ENCODE measurements around the gene RSAD2.
A peak's percentile ranks its signal among the peaks of the same experiment; 100 is the strongest.

Gene RSAD2

DNA sequence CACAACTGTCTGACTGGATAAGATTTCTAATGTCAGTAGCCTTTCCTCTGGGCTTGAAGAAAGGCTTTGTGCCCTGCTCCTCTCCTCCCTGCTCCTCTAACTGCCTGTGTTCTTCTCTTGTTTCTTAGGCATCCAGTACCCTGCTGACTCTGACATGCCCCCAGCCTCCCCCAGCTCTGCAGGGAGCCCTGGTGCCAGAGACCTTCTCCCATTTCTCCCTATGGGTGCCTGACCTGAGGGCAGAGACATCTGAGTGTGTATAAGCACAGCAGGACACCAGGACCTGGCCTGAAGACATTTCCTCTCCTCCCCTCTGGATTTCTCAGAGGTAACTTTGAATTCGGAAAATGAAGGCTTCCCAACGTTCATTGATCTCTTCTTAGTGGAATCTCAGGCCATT lies 63.2 kb downstream of the RSAD2 start:
- H3K27ac ChIP-seq (ENCODE audit: low read length, poor library complexity, severe bottlenecking), result no peak overlapping the region

DNA sequence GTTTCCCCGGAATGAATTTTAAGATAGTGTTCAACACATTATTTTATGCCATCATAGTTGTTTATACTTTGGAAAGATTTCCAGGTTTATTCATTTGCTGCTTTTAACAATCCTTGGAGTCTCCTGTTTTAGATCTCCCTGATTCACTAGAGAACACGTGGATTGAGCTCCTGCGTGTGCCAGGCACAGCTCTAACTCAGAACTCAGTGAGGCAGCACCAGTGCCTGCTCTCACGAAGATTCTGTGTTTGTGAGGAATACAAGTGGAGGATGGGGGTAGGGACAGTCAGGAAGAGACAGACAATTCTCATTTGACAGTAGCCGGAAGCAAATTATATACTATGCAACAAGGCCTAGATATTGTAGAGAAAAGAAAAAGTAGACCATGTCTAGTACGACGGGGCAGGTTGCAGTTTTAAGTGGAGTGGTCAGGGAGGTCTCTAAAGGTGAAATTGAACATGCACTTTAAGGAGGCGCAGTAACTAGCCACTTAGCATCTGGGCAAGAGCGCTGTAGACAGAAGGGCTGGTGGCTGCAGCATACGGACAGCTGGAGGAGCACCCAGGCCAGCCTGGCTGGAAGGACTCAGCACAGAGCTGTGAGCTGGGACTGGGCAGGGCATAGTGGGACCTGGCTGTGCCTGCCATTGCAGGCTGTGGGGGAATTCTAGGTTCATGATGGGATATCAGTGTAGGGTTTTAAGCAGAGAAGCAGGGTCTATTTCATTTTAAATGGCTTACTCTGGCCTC lies 63.9 kb downstream of the RSAD2 start:
- H3K23ac ChIP-seq (ENCODE audit: low read length in 2 of 2), result no peak overlapping the region
- no peak overlapping the region for H3K4me3 ChIP-seq (ENCODE audit: insufficient read depth in 1 of 2, low read depth in 1 of 2, low read length in 2 of 2)
- no peak overlapping the region for H2AFZ ChIP-seq (ENCODE audit: low read depth, low read length)
- H3K9ac ChIP-seq (ENCODE audit: low read length), result no peak overlapping the region
- H3K4me1 ChIP-seq (ENCODE audit: control insufficient read depth, insufficient read depth, low read depth, low read length), result peaks cover 4% of the 10 kb centered on the region
- no peak overlapping the region for H3K4me2 ChIP-seq (ENCODE audit: low read length, poor library complexity, severe bottlenecking)
- no peak overlapping the region for H3K18ac ChIP-seq (ENCODE audit: low read depth in 1 of 2, low read length in 2 of 2)
- H3K9me3 ChIP-seq (ENCODE audit: control insufficient read depth, low read length), result no peaks in the 10 kb centered on the region
- H3K4ac ChIP-seq (ENCODE audit: low read depth in 1 of 2, low read length in 2 of 2), result no peak overlapping the region
- no peak overlapping the region for H2BK120ac ChIP-seq (ENCODE audit: low read depth, low read length)
- H3K27me3 ChIP-seq (ENCODE audit: control insufficient read depth in 1 of 2, insufficient read depth in 1 of 2, low read length in 2 of 2), result no peaks in the 10 kb centered on the region
- no peak overlapping the region for H4K8ac ChIP-seq (ENCODE audit: low read length)
- no peak overlapping the region for H2AK5ac ChIP-seq (ENCODE audit: low read length, severe bottlenecking)
- no peak overlapping the region for H3K14ac ChIP-seq (ENCODE audit: low read length in 2 of 2)
- H2BK12ac ChIP-seq (ENCODE audit: low read length in 2 of 2), result peak overlapping the region in 1 of 2 experiments; percentile 17
- 96% methylated on average over 9 of the region's 10 CpGs for WGBS
- H3K79me1 ChIP-seq (replicated peaks; ENCODE audit: low read length, poor library complexity, severe bottlenecking), result peaks cover 1% of the 10 kb centered on the region
- no peak overlapping the region for H2BK5ac ChIP-seq (ENCODE audit: low read depth, low read length, poor library complexity, severe bottlenecking)
- peak overlapping the region; percentile 43 for H4K91ac ChIP-seq (ENCODE audit: low read length)
- H3K27ac ChIP-seq (ENCODE audit: low read length, poor library complexity, severe bottlenecking), result no peak overlapping the region
- H3K36me3 ChIP-seq (ENCODE audit: control insufficient read depth in 1 of 2, insufficient read depth in 2 of 2, low read depth in 1 of 2, low read length in 2 of 2), result peaks cover 0 to 24% of the 10 kb centered on the region in 2 experiments
- no peak for DNase-seq
- peak overlapping the region; percentile 75 for H2BK15ac ChIP-seq (ENCODE audit: low read depth, poor library complexity, severe bottlenecking)

More for the DNA sequence above, 63.2 kb downstream of the RSAD2 start:
- Histone ChIP-seq H3K4me2 (ENCODE audit: low read length, poor library complexity, severe bottlenecking) (no peak overlapping the region), H3K4ac (ENCODE audit: low read depth in 1 of 2, low read length in 2 of 2) (no peak overlapping the region), H4K91ac (ENCODE audit: low read length) (no peak overlapping the region), H3K4me3 (ENCODE audit: insufficient read depth in 1 of 2, low read depth in 1 of 2, low read length in 2 of 2) (no peak overlapping the region), H2BK5ac (ENCODE audit: low read depth, low read length, poor library complexity, severe bottlenecking) (no peak overlapping the region), H3K79me1 (replicated peaks; ENCODE audit: low read length, poor library complexity, severe bottlenecking) (peaks cover 1% of the 10 kb centered on the region), H3K9me3 (ENCODE audit: control insufficient read depth, low read length) (no peaks in the 10 kb centered on the region), H3K18ac (ENCODE audit: low read depth in 1 of 2, low read length in 2 of 2) (no peak overlapping the region), H3K27me3 (ENCODE audit: control insufficient read depth in 1 of 2, insufficient read depth in 1 of 2, low read length in 2 of 2) (no peaks in the 10 kb centered on the region), H3K9ac (ENCODE audit: low read length) (no peak overlapping the region), H2BK15ac (ENCODE audit: low read depth, poor library complexity, severe bottlenecking) (no peak overlapping the region), H2AFZ (ENCODE audit: low read depth, low read length) (no peak overlapping the region), H3K36me3 (ENCODE audit: control insufficient read depth in 1 of 2, insufficient read depth in 2 of 2, low read depth in 1 of 2, low read length in 2 of 2) (peaks cover 0 to 24% of the 10 kb centered on the region in 2 experiments), H2BK12ac (ENCODE audit: low read length in 2 of 2) (no peak overlapping the region), H3K4me1 (ENCODE audit: control insufficient read depth, insufficient read depth, low read depth, low read length) (peaks cover 4% of the 10 kb centered on the region), H2AK5ac (ENCODE audit: low read length, severe bottlenecking) (no peak overlapping the region), H3K23ac (ENCODE audit: low read length in 2 of 2) (no peak overlapping the region), H2BK120ac (ENCODE audit: low read depth, low read length) (no peak overlapping the region), H3K14ac (ENCODE audit: low read length in 2 of 2) (peak overlapping the region in 1 of 2 experiments; percentile 40), H4K8ac (ENCODE audit: low read length) (no peak overlapping the region)
- DNase-seq, result no peak
- WGBS, result 61% methylated on average over 2 of the region's 2 CpGs

DNA sequence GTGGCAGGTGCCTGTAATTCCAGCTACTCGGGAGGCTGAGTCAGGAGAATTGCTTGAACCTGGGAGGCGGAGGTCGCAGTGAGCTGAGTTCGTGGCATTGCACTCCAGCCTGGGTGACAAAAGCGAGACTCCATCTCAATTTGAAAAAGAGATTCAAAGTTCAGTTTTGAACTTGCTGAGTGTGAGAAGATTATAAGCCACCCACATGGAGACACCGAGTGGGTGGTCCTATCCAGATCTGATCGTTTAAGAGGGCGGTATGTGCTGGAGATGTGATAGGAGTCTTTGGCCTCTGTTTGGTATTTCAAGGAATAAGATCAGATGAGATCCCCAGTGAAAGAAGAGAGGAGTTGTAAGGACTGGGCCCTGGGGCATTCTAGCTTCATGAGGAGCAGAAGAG lies 65.3 kb downstream of the RSAD2 start:
- no peak overlapping the region for H2BK120ac ChIP-seq (ENCODE audit: low read depth, low read length)
- H3K14ac ChIP-seq (ENCODE audit: low read length in 2 of 2), result peak overlapping the region in 1 of 2 experiments; percentile 69
- H3K18ac ChIP-seq (ENCODE audit: low read depth in 1 of 2, low read length in 2 of 2), result peak overlapping the region in 1 of 2 experiments; percentile 17
- H3K23ac ChIP-seq (ENCODE audit: low read length in 2 of 2), result peak overlapping the region in 1 of 2 experiments; percentile 38
- no peak overlapping the region for H2BK5ac ChIP-seq (ENCODE audit: low read depth, low read length, poor library complexity, severe bottlenecking)
- H3K9me3 ChIP-seq (ENCODE audit: control insufficient read depth, low read length), result no peaks in the 10 kb centered on the region
- H3K9ac ChIP-seq (ENCODE audit: low read length), result no peak overlapping the region
- H3K79me1 ChIP-seq (replicated peaks; ENCODE audit: low read length, poor library complexity, severe bottlenecking), result no peaks in the 10 kb centered on the region
- peaks cover 0 to 24% of the 10 kb centered on the region in 2 experiments for H3K36me3 ChIP-seq (ENCODE audit: control insufficient read depth in 1 of 2, insufficient read depth in 2 of 2, low read depth in 1 of 2, low read length in 2 of 2)
- peak overlapping the region; percentile 21 for H4K91ac ChIP-seq (ENCODE audit: low read length)
- no peak overlapping the region for H2BK12ac ChIP-seq (ENCODE audit: low read length in 2 of 2)
- H3K4me2 ChIP-seq (ENCODE audit: low read length, poor library complexity, severe bottlenecking), result no peak overlapping the region
- H4K8ac ChIP-seq (ENCODE audit: low read length), result no peak overlapping the region
- H3K4me3 ChIP-seq (ENCODE audit: insufficient read depth in 1 of 2, low read depth in 1 of 2, low read length in 2 of 2), result no peak overlapping the region
- H3K4me1 ChIP-seq (ENCODE audit: control insufficient read depth, insufficient read depth, low read depth, low read length), result peaks cover 4% of the 10 kb centered on the region
- DNase-seq, result no peak
- no peak overlapping the region for H3K27ac ChIP-seq (ENCODE audit: low read length, poor library complexity, severe bottlenecking)
- no peak overlapping the region for H3K4ac ChIP-seq (ENCODE audit: low read depth in 1 of 2, low read length in 2 of 2)
- H2BK15ac ChIP-seq (ENCODE audit: low read depth, poor library complexity, severe bottlenecking), result peak overlapping the region; percentile 46
- H3K27me3 ChIP-seq (ENCODE audit: control insufficient read depth in 1 of 2, insufficient read depth in 1 of 2, low read length in 2 of 2), result no peaks in the 10 kb centered on the region
- no peak overlapping the region for H2AK5ac ChIP-seq (ENCODE audit: low read length, severe bottlenecking)
- 97% methylated on average over 8 of the region's 8 CpGs for WGBS
- H2AFZ ChIP-seq (ENCODE audit: low read depth, low read length), result no peak overlapping the region

DNA sequence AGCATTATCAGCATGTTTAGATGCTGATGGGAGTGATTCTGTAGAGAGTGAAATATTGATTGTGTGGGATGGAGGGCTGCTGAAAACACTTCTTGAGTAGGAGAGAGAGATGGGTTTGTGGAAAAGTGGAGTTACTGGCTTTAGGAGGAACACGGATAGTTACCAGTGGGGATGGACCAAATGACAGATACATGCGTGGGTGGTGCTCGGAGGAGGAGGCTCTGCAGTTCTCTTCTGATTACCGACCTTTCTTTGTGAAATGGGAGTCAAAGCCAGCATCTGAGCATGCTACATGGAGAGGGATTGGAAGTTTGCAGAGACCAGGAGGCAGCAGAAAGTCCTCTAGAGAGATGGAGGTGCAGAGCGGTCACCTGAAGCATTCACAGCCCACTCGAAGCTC lies 65.9 kb downstream of the RSAD2 start:
- Histone ChIP-seq H3K27me3 (ENCODE audit: control insufficient read depth in 1 of 2, insufficient read depth in 1 of 2, low read length in 2 of 2) (no peaks in the 10 kb centered on the region), H3K36me3 (ENCODE audit: control insufficient read depth in 1 of 2, insufficient read depth in 2 of 2, low read depth in 1 of 2, low read length in 2 of 2) (peaks cover 0 to 24% of the 10 kb centered on the region in 2 experiments), H2AK5ac (ENCODE audit: low read length, severe bottlenecking) (no peak overlapping the region), H2AFZ (ENCODE audit: low read depth, low read length) (no peak overlapping the region), H3K4me1 (ENCODE audit: control insufficient read depth, insufficient read depth, low read depth, low read length) (peaks cover 4% of the 10 kb centered on the region), H3K9me3 (ENCODE audit: control insufficient read depth, low read length) (no peaks in the 10 kb centered on the region), H3K4me2 (ENCODE audit: low read length, poor library complexity, severe bottlenecking) (no peak overlapping the region), H4K8ac (ENCODE audit: low read length) (no peak overlapping the region), H2BK12ac (ENCODE audit: low read length in 2 of 2) (no peak overlapping the region), H3K23ac (ENCODE audit: low read length in 2 of 2) (no peak overlapping the region), H2BK5ac (ENCODE audit: low read depth, low read length, poor library complexity, severe bottlenecking) (no peak overlapping the region), H3K4ac (ENCODE audit: low read depth in 1 of 2, low read length in 2 of 2) (no peak overlapping the region), H4K91ac (ENCODE audit: low read length) (no peak overlapping the region), H3K9ac (ENCODE audit: low read length) (no peak overlapping the region), H3K79me1 (replicated peaks; ENCODE audit: low read length, poor library complexity, severe bottlenecking) (no peaks in the 10 kb centered on the region), H3K4me3 (ENCODE audit: insufficient read depth in 1 of 2, low read depth in 1 of 2, low read length in 2 of 2) (no peak overlapping the region), H3K18ac (ENCODE audit: low read depth in 1 of 2, low read length in 2 of 2) (no peak overlapping the region), H2BK15ac (ENCODE audit: low read depth, poor library complexity, severe bottlenecking) (no peak overlapping the region), H3K27ac (ENCODE audit: low read length, poor library complexity, severe bottlenecking) (no peak overlapping the region), H3K14ac (ENCODE audit: low read length in 2 of 2) (no peak overlapping the region), H2BK120ac (ENCODE audit: low read depth, low read length) (no peak overlapping the region)
- WGBS, result 96% methylated on average over 6 of the region's 6 CpGs
- DNase-seq, result no peak

Data from mesenchymal stem cell (in vitro differentiated cells and primary cell).